Breast epithelium (tissue), 3 donors: Measurements from ENCODE around the gene TGM3.

Experiments used
- CTCF ChIP-seq, 3 donors: fragments of 450-650 bp; IDR thresholded peaks; one replicate each; pipeline ENCODE4 v1.5.1; 2016 to 2017; ENCODE audit warnings: antibody characterized with exemption in 3 of 3, mild to moderate bottlenecking in 3 of 3, moderate library complexity in 3 of 3
- POLR2A ChIP-seq: fragments of 450-650 bp; IDR thresholded peaks from one replicate; pipeline ENCODE4 v1.6.1; 2016; ENCODE audit warnings: antibody characterized with exemption, mild to moderate bottlenecking, moderate library complexity

GRCh38 chr20:2303673-2304072 is 7.9 kb downstream of the TGM3 start:
- TF ChIP-seq CTCF (IDR thresholded peaks at IDR 0.05) (no peak), POLR2A (no peak)
